Activated naive CD4-positive, alpha-beta T cell treated with anti-CD3 and anti-CD28 coated beads, Interleukin-2, amount 10 ng/mL, durations not matched to agents 7 days and 5 days (primary cell): ENCODE measurements around the gene SRP14.
"Not testable (repeated sequence)": the region's sequence is repeated elsewhere in the genome, so short reads cannot be mapped to it uniquely, and the experiment has no call there.

Experiments used
- CTCF ChIA-PET: fragments of 350-600 bp; sonication (Branson Sonifier 250); formaldehyde crosslinking; loops from one replicate; lab custom pipeline; 2021; ENCODE audit warnings: antibody characterized with exemption; lab: Charles Lee
- DNase-seq: peaks from one replicate; pipeline ENCODE4 v3.0.0-alpha.2; 2020
- H3K27ac Mint-ChIP-seq: one replicate; pipeline ENCODE4 v1.8.0; 2021; ENCODE audit warnings: mild to moderate bottlenecking, moderate library complexity, mixed read lengths
- H3K27me3 Mint-ChIP-seq: one replicate; pipeline ENCODE4 v1.8.0; 2021; ENCODE audit warnings: mild to moderate bottlenecking, mixed read lengths
- H3K36me3 Mint-ChIP-seq: one replicate; pipeline ENCODE4 v1.8.0; 2021; ENCODE audit warnings: mixed read lengths
- H3K4me1 Mint-ChIP-seq: one replicate; pipeline ENCODE4 v1.8.0; 2021; ENCODE audit warnings: mixed read lengths
- H3K4me3 Mint-ChIP-seq: one replicate; pipeline ENCODE4 v1.8.0; 2021; ENCODE audit warnings: mild to moderate bottlenecking, moderate library complexity, mixed read lengths
- H3K9me3 Mint-ChIP-seq: one replicate; pipeline ENCODE4 v1.8.0; 2021; ENCODE audit warnings: mixed read lengths

SRP14 gene

GRCh38 chr15:40038638-40039543, at the start of gene SRP14:
Gene SRP14, minus strand, starts transcription at chr15:40039181. Its CDS starts 65 bp downstream, at chr15:40039116.
- H3K27me3 Mint-ChIP-seq, result no peaks in the 10 kb centered on the region
- H3K9me3 Mint-ChIP-seq, result no peaks in the 10 kb centered on the region
- peak within 1 kb of the TSS; percentile 95 for H3K27ac Mint-ChIP-seq
- CTCF ChIA-PET, result interaction anchor here (0.6 to 4.0 kb wide), 14 partner anchors 10 to 1742 kb away, joined by 3 to 34 read pairs (median 3); partner anchors contain the start of gene EIF2AK4
- H3K36me3 Mint-ChIP-seq, result peaks cover 42% of the 10 kb centered on the region
- DNase-seq, result peak; percentile 96
- H3K4me3 Mint-ChIP-seq, result peak within 1 kb of the TSS; percentile 95
- H3K4me1 Mint-ChIP-seq, result peaks cover 49% of the 10 kb centered on the region

GRCh38 chr15:40087991-40088928, 49.3 kb upstream of the SRP14 start:
- no peaks in the 10 kb centered on the region for H3K9me3 Mint-ChIP-seq
- H3K36me3 Mint-ChIP-seq, result peaks cover 14% of the 10 kb centered on the region
- H3K4me1 Mint-ChIP-seq, result peaks cover 14% of the 10 kb centered on the region
- no peak for DNase-seq
- CTCF ChIA-PET, result interaction anchor here (2.2 kb wide), 1 partner anchor 17 kb away, joined by 9 read pairs; no protein-coding TSS in a partner anchor
- H3K4me3 Mint-ChIP-seq, result no peak overlapping the region
- H3K27ac Mint-ChIP-seq, result no peak overlapping the region
- H3K27me3 Mint-ChIP-seq, result peaks cover 42% of the 10 kb centered on the region

- Mint-ChIP-seq H3K9me3 (no peaks in the 10 kb centered on the region), H3K27me3 (peaks cover 52% of the 10 kb centered on the region), H3K27ac (no peak overlapping the region), H3K4me1 (peaks cover 17% of the 10 kb centered on the region), H3K36me3 (peaks cover 12% of the 10 kb centered on the region), H3K4me3 (no peak overlapping the region)
- no peak for DNase-seq
- CTCF ChIA-PET, result interaction anchor here (2.2 kb wide), 1 partner anchor 18 kb away, joined by 9 read pairs; no protein-coding TSS in a partner anchor
Measured at GRCh38 chr15:40087068-40087810, 48.3 kb upstream of the SRP14 start.

GRCh38 chr15:40085266-40085665, 46.3 kb upstream of the SRP14 start:
- H3K27me3 Mint-ChIP-seq, result peaks cover 72% of the 10 kb centered on the region
- H3K9me3 Mint-ChIP-seq, result no peaks in the 10 kb centered on the region
- H3K4me3 Mint-ChIP-seq, result no peak overlapping the region
- CTCF ChIA-PET, result interaction anchor here (1.0 to 3.6 kb wide), 2 partner anchors 19 to 38 kb away, joined by 4 to 10 read pairs; no protein-coding TSS in a partner anchor
- peaks cover 36% of the 10 kb centered on the region for H3K4me1 Mint-ChIP-seq
- DNase-seq, result no peak
- no peak overlapping the region for H3K27ac Mint-ChIP-seq
- peaks cover 7% of the 10 kb centered on the region for H3K36me3 Mint-ChIP-seq

- no peak for DNase-seq
- peaks cover 36% of the 10 kb centered on the region for H3K4me1 Mint-ChIP-seq
- peaks cover 75% of the 10 kb centered on the region for H3K27me3 Mint-ChIP-seq
- CTCF ChIA-PET, result interaction anchor here (1.0 to 3.6 kb wide), 2 partner anchors 20 to 37 kb away, joined by 4 to 10 read pairs; no protein-coding TSS in a partner anchor
- no peaks in the 10 kb centered on the region for H3K9me3 Mint-ChIP-seq
- peaks cover 5% of the 10 kb centered on the region for H3K36me3 Mint-ChIP-seq
- no peak overlapping the region for H3K4me3 Mint-ChIP-seq
- no peak overlapping the region for H3K27ac Mint-ChIP-seq
Measured at GRCh38 chr15:40084650-40085049, 45.7 kb upstream of the SRP14 start.

- CTCF ChIA-PET, result interaction anchor here (0.6 to 3.6 kb wide), 3 partner anchors 22 to 222 kb away, joined by 3 to 10 read pairs (median 5); no protein-coding TSS in a partner anchor
- DNase-seq, result no peak
- peaks cover 36% of the 10 kb centered on the region for H3K4me1 Mint-ChIP-seq
- H3K36me3 Mint-ChIP-seq, result peaks cover 5% of the 10 kb centered on the region
- H3K27ac Mint-ChIP-seq, result no peak overlapping the region
- H3K27me3 Mint-ChIP-seq, result peaks cover 66% of the 10 kb centered on the region
- no peak overlapping the region for H3K4me3 Mint-ChIP-seq
- no peaks in the 10 kb centered on the region for H3K9me3 Mint-ChIP-seq
Measured at GRCh38 chr15:40082195-40082883, 43.4 kb upstream of the SRP14 start.

GRCh38 chr15:40081691-40082194, 42.8 kb upstream of the SRP14 start:
- Mint-ChIP-seq H3K4me3 (peak overlapping the region; percentile 22), H3K36me3 (peaks cover 5% of the 10 kb centered on the region), H3K27ac (no peak overlapping the region), H3K4me1 (peaks cover 36% of the 10 kb centered on the region), H3K27me3 (peaks cover 62% of the 10 kb centered on the region), H3K9me3 (no peaks in the 10 kb centered on the region)
- CTCF ChIA-PET, result interaction anchor here (0.6 to 2.0 kb wide), 2 partner anchors 25 to 223 kb away, joined by 3 to 5 read pairs; no protein-coding TSS in a partner anchor
- DNase-seq, result peak; percentile 30

- no peaks in the 10 kb centered on the region for H3K9me3 Mint-ChIP-seq
- peaks cover 36% of the 10 kb centered on the region for H3K4me1 Mint-ChIP-seq
- no peak overlapping the region for H3K4me3 Mint-ChIP-seq
- CTCF ChIA-PET, result no interaction called here
- H3K27me3 Mint-ChIP-seq, result peaks cover 62% of the 10 kb centered on the region
- no peak overlapping the region for H3K27ac Mint-ChIP-seq
- peaks cover 5% of the 10 kb centered on the region for H3K36me3 Mint-ChIP-seq
- no peak for DNase-seq
Measured at GRCh38 chr15:40080847-40081246, 41.9 kb upstream of the SRP14 start.

- H3K9me3 Mint-ChIP-seq, result no peaks in the 10 kb centered on the region
- no peak overlapping the region for H3K4me3 Mint-ChIP-seq
- H3K4me1 Mint-ChIP-seq, result peaks cover 36% of the 10 kb centered on the region
- H3K27ac Mint-ChIP-seq, result no peak overlapping the region
- DNase-seq, result no peak
- CTCF ChIA-PET, result no interaction called here
- H3K36me3 Mint-ChIP-seq, result peaks cover 5% of the 10 kb centered on the region
- H3K27me3 Mint-ChIP-seq, result peaks cover 65% of the 10 kb centered on the region
Measured at GRCh38 chr15:40080104-40080503, 41.1 kb upstream of the SRP14 start.

GRCh38 chr15:40079456-40079855, 40.5 kb upstream of the SRP14 start:
- Mint-ChIP-seq H3K27ac (no peak overlapping the region), H3K9me3 (no peaks in the 10 kb centered on the region), H3K4me1 (peaks cover 36% of the 10 kb centered on the region), H3K36me3 (peaks cover 5% of the 10 kb centered on the region), H3K4me3 (no peak overlapping the region), H3K27me3 (peaks cover 61% of the 10 kb centered on the region)
- CTCF ChIA-PET, result interaction anchor here (2.1 kb wide), 1 partner anchor 25 kb away, joined by 11 read pairs; no protein-coding TSS in a partner anchor
- DNase-seq, result no peak

GRCh38 chr15:40075298-40076044, 36.5 kb upstream of the SRP14 start:
- DNase-seq, result no peak
- CTCF ChIA-PET, result interaction anchor here (2.0 kb wide), 1 partner anchor 19 kb away, joined by 4 read pairs; no protein-coding TSS in a partner anchor
- Mint-ChIP-seq H3K27me3 (peaks cover 38% of the 10 kb centered on the region), H3K27ac (no peak overlapping the region), H3K4me3 (no peak overlapping the region), H3K4me1 (peaks cover 12% of the 10 kb centered on the region), H3K36me3 (peaks cover 3% of the 10 kb centered on the region), H3K9me3 (no peaks in the 10 kb centered on the region)

- H3K27me3 Mint-ChIP-seq, result peaks cover 32% of the 10 kb centered on the region
- H3K36me3 Mint-ChIP-seq, H3K4me1 Mint-ChIP-seq, H3K4me3 Mint-ChIP-seq, H3K27ac Mint-ChIP-seq, CTCF ChIA-PET, DNase-seq, H3K9me3 Mint-ChIP-seq: not testable (repeated sequence)
Measured at GRCh38 chr15:40074656-40075055, 35.7 kb upstream of the SRP14 start.
